Right lobe of liver (tissue), 6 donors: ENCODE results near the gene MGRN1. TPM values are rescaled to one million over a fixed set of nuclear protein-coding genes. Genes with fewer than 3 reads are reported as not detected.

Source experiments
- ATAC-seq, 4 donors: fragments of 200-7000 bp; cut with Tn5 transposase; one replicate each; pipeline ENCODE4 v1.9.1; 2020; ENCODE audit warnings: mild to moderate bottlenecking in 4 of 4, moderate library complexity in 4 of 4
- DNase-seq, 3 donors: peaks; one replicate each; pipeline ENCODE4 v3.0.0-alpha.2; 2020
- H3K27ac ChIP-seq, 3 donors: fragments of 200-600 bp; one replicate each; pipeline ENCODE4 v1.8.0; 2022
- H3K27me3 ChIP-seq, 2 donors: fragments of 200-600 bp; one replicate each; pipeline ENCODE4 v1.8.0; 2022
- H3K36me3 ChIP-seq, 4 donors: fragments of 200-600 bp; sonication (generic) in 1 of 4; one replicate each; pipeline versions ENCODE4 v1.5.1 to v1.8.0; 2017 to 2022; ENCODE audit warnings: control low read depth in 1 of 4
- H3K4me1 ChIP-seq, 4 donors: fragments of 200-600 bp; sonication (generic) in 1 of 4; one replicate each; pipeline versions ENCODE4 v1.5.1 to v1.8.0; 2017 to 2022; ENCODE audit warnings: control low read depth in 1 of 4
- H3K4me3 ChIP-seq, 3 donors: fragments of 200-600 bp; one replicate each; pipeline ENCODE4 v1.8.0; 2022
- H3K9me3 ChIP-seq, 4 donors: fragments of 200-600 bp; sonication (generic) in 1 of 4; one replicate each; pipeline versions ENCODE4 v1.5.1 to v1.8.0; 2017 to 2022; ENCODE audit warnings: control low read depth in 1 of 4
- CTCF ChIP-seq, 4 donors: fragments of 200-600 bp in 3 of 4; fragments of 450-650 bp in 1 of 4; IDR thresholded peaks; one replicate each; pipeline versions ENCODE4 v1.5.1 to v1.8.0; 2016 to 2022; ENCODE audit warnings: antibody characterized with exemption in 4 of 4, mild to moderate bottlenecking in 2 of 4
- POLR2A ChIP-seq: fragments of 450-650 bp; IDR thresholded peaks from one replicate; pipeline ENCODE4 v1.6.1; 2017; ENCODE audit warnings: antibody characterized with exemption, mild to moderate bottlenecking
- WGBS: methylation state at CpG from one replicate; pipeline ENCODE4 v1.1.6; 2018; ENCODE audit warnings: low coverage, low lambda C conversion rate; ENCODE audit not compliant: insufficient coverage; ENCODE audit errors: missing lambda C conversion rate; 5-methylcytosine and 5-hydroxymethylcytosine counted together
- intact Hi-C, 2 donors: fragments of 100-400 bp; cut with DNase I; formaldehyde crosslinking; loops; one replicate each; pipeline versions ENCODE4 v1.11.2 to v1.14.1; 2022
- total RNA-seq, 6 experiments: library from RNA; depleted of rRNA in 2 of 6; stranded (reverse); fragments of >200 nt in 2 of 6; fragmentation: NEBNext Ultra II Directional in 3 of 6; extraction: Animal tissue kit (Norgen Biotek cat#: 25700) in 3 of 6; gene quantifications; one replicate each; pipeline versions ENCODE4 v1.1.0 to v1.2.4, GENCODE V29; 2016 to 2023
- donor health status: DM: no; HTN: yes; CAD: no.
- donor health status: DM: no; HTN: no; CAD: no.
- donor health status: DM: no; HTN: no; CAD: no.
- donor health status: DM: no; HTN: yes; CAD: no.
- donor health status: DM: no; HTN: yes; CAD: no.

Gene MGRN1
- total RNA-seq, 6 experiments from 2014 or later = 42.5 to 67.3 (median 49.5) TPM

- intact Hi-C loops = no loop called here
- peaks cover 0 to 35% (median 23%) of the 10 kb centered on the region in 4 donors for H3K4me1 ChIP-seq
- TF ChIP-seq POLR2A (no peak), CTCF (IDR thresholded peaks at IDR 0.05) (no peak)
- peak in 1 of 3 donors; percentile 50 for DNase-seq
- H3K36me3 ChIP-seq = peaks cover 0 to 44% (median 21%) of the 10 kb centered on the region in 4 donors
- H3K9me3 ChIP-seq = no peaks in the 10 kb centered on the region
- no peak overlapping the region for H3K4me3 ChIP-seq
- no peak for ATAC-seq
- H3K27me3 ChIP-seq = no peaks in the 10 kb centered on the region
- WGBS = 36% methylated on average over 13 of the region's 20 CpGs
- H3K27ac ChIP-seq = peak overlapping the region in 1 of 3 donors; percentile 32
Measured at GRCh38 chr16:4667203-4667963, 42.8 kb downstream of the MGRN1 start.

GRCh38 chr16:4668313-4668960, 43.8 kb downstream of the MGRN1 start:
- Histone ChIP-seq H3K9me3 (no peaks in the 10 kb centered on the region), H3K27ac (no peak overlapping the region), H3K4me3 (no peak overlapping the region), H3K27me3 (no peaks in the 10 kb centered on the region), H3K4me1 (peaks cover 0 to 26% (median 18%) of the 10 kb centered on the region in 4 donors), H3K36me3 (peaks cover 0 to 46% (median 24%) of the 10 kb centered on the region in 4 donors)
- no peak for TF ChIP-seq POLR2A
- no peak for TF ChIP-seq CTCF (IDR thresholded peaks at IDR 0.05)
- intact Hi-C loops = no loop called here
- no peak for DNase-seq
- WGBS = 92% methylated on average over 10 of the region's 10 CpGs
- ATAC-seq = no peak

- Histone ChIP-seq H3K9me3 (no peaks in the 10 kb centered on the region), H3K36me3 (peaks cover 0 to 38% (median 19%) of the 10 kb centered on the region in 4 donors), H3K27me3 (no peaks in the 10 kb centered on the region), H3K27ac (no peak overlapping the region), H3K4me3 (no peak overlapping the region), H3K4me1 (peaks cover 2 to 32% (median 18%) of the 10 kb centered on the region in 4 donors)
- intact Hi-C loops = no loop called here
- no peak for DNase-seq
- 94% methylated on average over 12 of the region's 33 CpGs for WGBS
- no peak for ATAC-seq
- TF ChIP-seq CTCF (IDR thresholded peaks at IDR 0.05) (no peak), POLR2A (no peak)
Measured at GRCh38 chr16:4673387-4674046, 48.9 kb downstream of the MGRN1 start.

GRCh38 chr16:4674926-4675530, 50.4 kb downstream of the MGRN1 start:
- H3K27me3 ChIP-seq = no peaks in the 10 kb centered on the region
- H3K36me3 ChIP-seq = peaks cover 0 to 25% (median 10%) of the 10 kb centered on the region in 4 donors
- no peaks in the 10 kb centered on the region for H3K9me3 ChIP-seq
- no peak for ATAC-seq
- no peak for TF ChIP-seq POLR2A
- TF ChIP-seq CTCF (IDR thresholded peaks at IDR 0.05) = no peak
- no peak for DNase-seq
- peaks cover 2 to 40% (median 21%) of the 10 kb centered on the region in 4 donors for H3K4me1 ChIP-seq
- WGBS = 90% methylated on average over 8 of the region's 9 CpGs
- peak overlapping the region; percentile 30 to 96 (median 51) for H3K27ac ChIP-seq
- no peak overlapping the region for H3K4me3 ChIP-seq
- intact Hi-C loops = no loop called here
